Thoracic aorta (tissue), 2 donors: ENCODE measurements around the gene C1orf52. TPM values are rescaled to one million over a fixed set of nuclear protein-coding genes. Genes with fewer than 3 reads are reported as not detected.

Experiments
- ATAC-seq: fragments of 150-250 bp; one replicate; pipeline ENCODE4 v1.8.0; 2017; ENCODE audit warnings: low read depth; ENCODE audit not compliant: insufficient number of reproducible peaks, low FRiP score
- DNase-seq: peaks from one replicate; pipeline ENCODE4 v3.0.0-alpha.2; 2020; ENCODE audit warnings: low spot score
- H3K27ac ChIP-seq, 2 donors: fragments of 200-600 bp; sonication (generic); 1 replicate in 1 of 2; 2 replicates in 1 of 2; pipeline ENCODE4 v1.5.1; 2016; ENCODE audit warnings: mild to moderate bottlenecking in 2 of 2, moderate library complexity in 2 of 2
- H3K27me3 ChIP-seq: fragments of 200-600 bp; sonication (generic); replicated peaks from 2 replicates; pipeline ENCODE4 v1.6.0; 2016; ENCODE audit warnings: mild to moderate bottlenecking; ENCODE audit not compliant: insufficient read depth
- H3K36me3 ChIP-seq: fragments of 200-600 bp; sonication (generic); one replicate; pipeline ENCODE4 v1.5.1; 2016
- H3K4me1 ChIP-seq, 2 donors: fragments of 200-600 bp; sonication (generic); 1 replicate in 1 of 2; 2 replicates in 1 of 2; pipeline versions ENCODE4 v1.5.1 to v1.6.0; 2016; ENCODE audit warnings: low read depth in 2 of 2, mild to moderate bottlenecking in 1 of 2; ENCODE audit not compliant: control insufficient read depth in 1 of 2
- H3K4me3 ChIP-seq: fragments of 200-600 bp; sonication (generic); 2 replicates; pipeline ENCODE4 v1.5.1; 2016; ENCODE audit warnings: mild to moderate bottlenecking
- H3K9me3 ChIP-seq: fragments of 200-600 bp; sonication (generic); 2 replicates; pipeline ENCODE4 v1.5.1; 2016
- total RNA-seq, 2 donors: library from RNA; depleted of rRNA; stranded (reverse); fragments of >200 nt; gene quantifications; one replicate each; pipeline versions ENCODE4 v1.1.0 to v1.2.3, GENCODE V29; 2016
- TF ChIP-seq, protein P1 (sequence below): fragments of 200-600 bp; sonication (generic); IDR thresholded peaks from one replicate; pipeline ENCODE4 v1.5.1; 2019; ENCODE audit warnings: antibody characterized with exemption

Gene C1orf52
- total RNA-seq, 2 donors from 2014 or later: 20.7 to 28.7 TPM

DNA sequence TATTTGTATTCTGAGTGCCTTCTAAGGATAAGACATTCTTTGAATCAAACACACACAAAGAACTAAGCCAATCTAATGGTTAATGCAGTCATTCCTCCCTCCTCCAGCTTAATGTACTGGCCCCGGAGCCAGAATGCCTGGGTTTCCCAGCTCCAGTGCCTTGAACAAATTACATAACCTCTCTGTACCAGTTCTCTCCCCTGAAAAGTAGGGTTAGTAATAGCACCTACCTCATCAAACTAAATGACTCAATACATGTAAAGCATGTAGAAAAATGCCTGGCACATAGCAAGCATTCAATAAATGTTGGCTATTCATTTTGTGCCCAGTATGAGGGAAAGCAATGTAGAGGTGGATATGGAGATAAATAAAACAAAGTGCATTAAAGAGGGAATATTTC is 14.0 kb downstream of the C1orf52 start:
- H3K27me3 ChIP-seq: no peaks in the 10 kb centered on the region
- H3K36me3 ChIP-seq: no peaks in the 10 kb centered on the region
- no peaks in the 10 kb centered on the region for H3K9me3 ChIP-seq
- H3K4me3 ChIP-seq: no peak overlapping the region
- TF ChIP-seq, protein P1, sequence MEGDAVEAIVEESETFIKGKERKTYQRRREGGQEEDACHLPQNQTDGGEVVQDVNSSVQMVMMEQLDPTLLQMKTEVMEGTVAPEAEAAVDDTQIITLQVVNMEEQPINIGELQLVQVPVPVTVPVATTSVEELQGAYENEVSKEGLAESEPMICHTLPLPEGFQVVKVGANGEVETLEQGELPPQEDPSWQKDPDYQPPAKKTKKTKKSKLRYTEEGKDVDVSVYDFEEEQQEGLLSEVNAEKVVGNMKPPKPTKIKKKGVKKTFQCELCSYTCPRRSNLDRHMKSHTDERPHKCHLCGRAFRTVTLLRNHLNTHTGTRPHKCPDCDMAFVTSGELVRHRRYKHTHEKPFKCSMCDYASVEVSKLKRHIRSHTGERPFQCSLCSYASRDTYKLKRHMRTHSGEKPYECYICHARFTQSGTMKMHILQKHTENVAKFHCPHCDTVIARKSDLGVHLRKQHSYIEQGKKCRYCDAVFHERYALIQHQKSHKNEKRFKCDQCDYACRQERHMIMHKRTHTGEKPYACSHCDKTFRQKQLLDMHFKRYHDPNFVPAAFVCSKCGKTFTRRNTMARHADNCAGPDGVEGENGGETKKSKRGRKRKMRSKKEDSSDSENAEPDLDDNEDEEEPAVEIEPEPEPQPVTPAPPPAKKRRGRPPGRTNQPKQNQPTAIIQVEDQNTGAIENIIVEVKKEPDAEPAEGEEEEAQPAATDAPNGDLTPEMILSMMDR: no peak
- peaks cover 14 to 34% of the 10 kb centered on the region in 2 donors for H3K4me1 ChIP-seq
- ATAC-seq (no peak), DNase-seq (no peak)
- no peak overlapping the region for H3K27ac ChIP-seq

DNA sequence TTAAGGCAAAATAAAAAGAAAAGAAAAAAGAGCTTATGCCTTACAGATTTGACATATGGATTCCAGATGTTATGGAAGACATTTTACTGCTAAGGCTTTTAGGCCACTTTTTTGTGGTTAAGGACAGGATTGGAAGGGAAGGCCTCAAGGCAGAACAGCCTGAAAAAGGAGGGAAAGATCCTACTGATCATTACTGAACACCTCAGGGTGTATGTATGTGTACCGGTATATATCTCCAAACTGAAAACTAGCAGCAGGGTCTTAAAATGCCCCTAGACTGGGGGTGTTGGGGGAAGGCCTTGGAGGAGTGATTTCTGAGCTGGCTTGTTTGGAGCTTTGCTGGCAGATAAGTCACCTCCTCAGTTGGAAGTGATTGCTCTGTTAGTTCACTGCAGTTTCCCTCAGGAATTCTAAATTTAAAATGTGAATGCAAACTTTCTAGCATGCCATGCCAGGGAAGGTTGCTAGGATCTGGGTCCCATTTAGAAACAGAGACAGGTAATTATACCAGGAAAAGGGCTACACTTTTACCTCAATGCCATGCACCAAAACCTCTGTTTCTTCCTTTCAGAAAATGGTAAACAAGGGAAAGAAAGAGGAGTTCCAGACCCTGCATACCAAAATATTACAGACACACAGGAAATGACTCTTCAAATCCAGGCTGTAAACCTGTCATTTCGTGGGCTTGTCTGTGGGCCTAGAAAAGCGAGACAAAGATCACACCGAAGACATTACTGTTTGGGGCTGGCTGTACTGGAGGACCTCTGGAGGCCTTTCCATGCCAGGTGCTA is 15.0 kb downstream of the C1orf52 start:
- TF ChIP-seq, protein P1: no peak

DNA sequence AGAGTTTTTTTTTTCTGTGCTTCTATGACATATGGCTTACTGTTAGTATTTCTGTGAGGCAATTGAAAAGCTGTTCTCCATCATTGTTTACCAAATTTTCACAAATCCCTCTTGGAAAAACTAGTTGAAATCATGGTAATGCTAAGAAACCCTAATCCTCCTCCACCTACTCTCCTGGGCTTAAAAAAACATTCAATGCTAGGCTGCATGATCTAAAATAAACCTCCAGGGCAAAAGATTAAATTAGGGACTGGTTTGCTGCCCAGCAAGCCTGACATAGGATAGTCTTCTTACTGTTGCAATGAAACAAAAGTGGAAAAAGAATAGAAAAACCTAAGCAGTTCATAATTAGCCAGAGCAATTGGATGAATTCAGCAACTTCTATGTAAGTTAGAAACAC is 16.1 kb downstream of the C1orf52 start:
- TF ChIP-seq, protein P1: no peak
- DNase-seq: no peak
- peaks cover 18 to 42% of the 10 kb centered on the region in 2 donors for H3K4me1 ChIP-seq
- H3K27me3 ChIP-seq: no peaks in the 10 kb centered on the region
- no peaks in the 10 kb centered on the region for H3K36me3 ChIP-seq
- H3K27ac ChIP-seq: no peak overlapping the region
- no peak for ATAC-seq
- H3K9me3 ChIP-seq: no peaks in the 10 kb centered on the region
- no peak overlapping the region for H3K4me3 ChIP-seq

More for the DNA sequence above, 15.0 kb downstream of the C1orf52 start:
- peaks cover 18 to 42% of the 10 kb centered on the region in 2 donors for H3K4me1 ChIP-seq
- H3K27ac ChIP-seq: peak overlapping the region in 1 of 2 donors; percentile 8
- H3K9me3 ChIP-seq: no peaks in the 10 kb centered on the region
- no peaks in the 10 kb centered on the region for H3K36me3 ChIP-seq
- H3K4me3 ChIP-seq: no peak overlapping the region
- ATAC-seq (no peak), DNase-seq (no peak)
- H3K27me3 ChIP-seq: no peaks in the 10 kb centered on the region

DNA sequence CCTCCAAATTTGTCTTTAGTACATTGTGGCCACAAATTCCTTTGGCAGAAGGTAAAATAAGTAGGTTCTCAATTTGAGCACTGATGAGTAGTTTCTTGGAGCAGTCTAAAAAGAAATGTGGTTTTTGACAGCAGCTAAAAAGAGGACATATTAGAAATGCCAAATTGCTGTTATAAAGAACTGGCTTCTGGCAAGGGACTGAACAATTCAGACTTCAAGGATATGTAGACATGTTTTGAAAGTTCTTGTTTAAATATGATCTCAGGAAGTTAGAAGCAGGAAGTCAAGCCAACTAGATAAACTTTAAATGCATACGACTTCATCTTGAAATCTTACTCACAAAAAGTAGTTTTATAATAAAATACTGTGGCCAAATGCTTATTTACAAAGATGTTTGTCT is 18.8 kb downstream of the C1orf52 start:
- Histone ChIP-seq H3K4me3 (no peak overlapping the region), H3K27ac (peak overlapping the region; percentile 51 to 59), H3K9me3 (no peaks in the 10 kb centered on the region), H3K36me3 (no peaks in the 10 kb centered on the region), H3K4me1 (peaks cover 18 to 42% of the 10 kb centered on the region in 2 donors), H3K27me3 (no peaks in the 10 kb centered on the region)
- ATAC-seq (no peak), DNase-seq (no peak)
- TF ChIP-seq, protein P1: no peak

DNA sequence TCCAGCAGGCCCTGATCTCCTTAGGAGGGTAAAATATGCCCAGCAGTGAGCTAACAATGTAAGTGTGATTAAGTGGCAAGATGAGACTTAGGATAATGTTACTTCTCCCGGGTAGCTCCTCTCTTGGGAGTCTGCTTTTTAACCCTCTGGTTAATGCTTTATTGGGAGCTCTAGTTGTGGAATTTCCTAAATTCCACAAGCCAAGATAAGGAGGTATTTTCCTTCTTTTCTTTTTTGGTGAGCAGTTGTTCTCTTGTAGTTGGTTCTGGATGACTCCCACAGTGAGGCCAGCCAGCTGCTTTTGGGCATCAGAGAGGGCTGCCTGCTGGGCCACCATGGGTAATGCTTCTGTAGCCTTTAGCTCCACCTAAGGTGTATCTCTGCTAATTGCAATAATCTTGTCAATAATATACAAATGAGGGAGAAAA is 19.3 kb downstream of the C1orf52 start:
- DNase-seq (no peak), ATAC-seq (no peak)
- H3K4me1 ChIP-seq: peaks cover 18 to 39% of the 10 kb centered on the region in 2 donors
- TF ChIP-seq, protein P1: no peak
- no peaks in the 10 kb centered on the region for H3K27me3 ChIP-seq
- H3K9me3 ChIP-seq: no peaks in the 10 kb centered on the region
- H3K36me3 ChIP-seq: no peaks in the 10 kb centered on the region
- peak overlapping the region; percentile 51 to 59 for H3K27ac ChIP-seq
- no peak overlapping the region for H3K4me3 ChIP-seq
